Measurements from ENCODE around the gene NRM. TPM values are rescaled to one million over a fixed set of nuclear protein-coding genes. Genes with fewer than 3 reads are reported as not detected.

NRM gene
- total RNA-seq, 1 experiment from 2014 or later, result 31.2 TPM

DNA sequence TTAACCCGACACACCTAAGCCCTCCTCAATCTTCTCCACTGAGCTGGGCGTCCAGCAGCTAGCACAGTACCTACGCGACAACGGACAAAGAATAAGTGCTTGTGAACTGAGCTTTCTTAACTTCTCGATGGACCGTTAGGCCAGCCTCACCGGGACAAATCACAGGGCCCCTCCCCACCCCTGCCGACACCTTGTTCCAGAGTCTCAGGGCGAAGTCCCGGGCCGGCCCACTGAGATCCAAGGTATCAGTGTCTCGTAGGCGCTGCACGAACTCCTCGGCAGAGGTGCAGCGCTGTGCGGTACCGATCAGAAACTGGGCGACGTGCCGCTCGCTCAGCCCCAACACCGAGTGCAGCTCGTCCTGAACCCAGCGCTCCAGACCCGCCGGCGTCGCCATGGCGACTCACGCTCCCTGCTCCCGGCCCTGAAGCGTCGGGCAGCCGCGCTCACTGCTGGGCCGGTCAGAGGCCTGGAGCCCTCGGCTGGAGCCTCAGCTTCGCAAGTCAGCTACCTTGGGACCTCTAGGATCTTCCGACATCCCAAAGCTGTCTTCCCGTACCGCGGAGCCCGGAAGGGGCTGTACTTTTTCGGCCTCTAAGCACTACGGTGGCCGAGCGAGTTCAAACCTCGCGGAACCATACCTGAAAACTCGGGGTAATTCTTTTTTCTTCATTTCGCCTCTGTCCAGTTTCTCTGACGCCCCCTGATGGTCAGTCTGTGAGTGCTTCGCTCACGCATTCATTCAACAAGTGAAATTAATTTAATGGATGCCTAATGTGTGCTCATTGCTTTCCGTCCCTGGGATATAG is 18.1 kb downstream of the NRM start, which contains the start of gene DHX16 (continued):
- TF ChIP-seq, protein P1, sequence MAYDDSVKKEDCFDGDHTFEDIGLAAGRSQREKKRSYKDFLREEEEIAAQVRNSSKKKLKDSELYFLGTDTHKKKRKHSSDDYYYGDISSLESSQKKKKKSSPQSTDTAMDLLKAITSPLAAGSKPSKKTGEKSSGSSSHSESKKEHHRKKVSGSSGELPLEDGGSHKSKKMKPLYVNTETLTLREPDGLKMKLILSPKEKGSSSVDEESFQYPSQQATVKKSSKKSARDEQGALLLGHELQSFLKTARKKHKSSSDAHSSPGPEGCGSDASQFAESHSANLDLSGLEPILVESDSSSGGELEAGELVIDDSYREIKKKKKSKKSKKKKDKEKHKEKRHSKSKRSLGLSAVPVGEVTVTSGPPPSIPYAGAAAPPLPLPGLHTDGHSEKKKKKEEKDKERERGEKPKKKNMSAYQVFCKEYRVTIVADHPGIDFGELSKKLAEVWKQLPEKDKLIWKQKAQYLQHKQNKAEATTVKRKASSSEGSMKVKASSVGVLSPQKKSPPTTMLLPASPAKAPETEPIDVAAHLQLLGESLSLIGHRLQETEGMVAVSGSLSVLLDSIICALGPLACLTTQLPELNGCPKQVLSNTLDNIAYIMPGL (CRISPR knock-in tag; IDR thresholded peaks at IDR 0.05), result peak; percentile 91

DNA sequence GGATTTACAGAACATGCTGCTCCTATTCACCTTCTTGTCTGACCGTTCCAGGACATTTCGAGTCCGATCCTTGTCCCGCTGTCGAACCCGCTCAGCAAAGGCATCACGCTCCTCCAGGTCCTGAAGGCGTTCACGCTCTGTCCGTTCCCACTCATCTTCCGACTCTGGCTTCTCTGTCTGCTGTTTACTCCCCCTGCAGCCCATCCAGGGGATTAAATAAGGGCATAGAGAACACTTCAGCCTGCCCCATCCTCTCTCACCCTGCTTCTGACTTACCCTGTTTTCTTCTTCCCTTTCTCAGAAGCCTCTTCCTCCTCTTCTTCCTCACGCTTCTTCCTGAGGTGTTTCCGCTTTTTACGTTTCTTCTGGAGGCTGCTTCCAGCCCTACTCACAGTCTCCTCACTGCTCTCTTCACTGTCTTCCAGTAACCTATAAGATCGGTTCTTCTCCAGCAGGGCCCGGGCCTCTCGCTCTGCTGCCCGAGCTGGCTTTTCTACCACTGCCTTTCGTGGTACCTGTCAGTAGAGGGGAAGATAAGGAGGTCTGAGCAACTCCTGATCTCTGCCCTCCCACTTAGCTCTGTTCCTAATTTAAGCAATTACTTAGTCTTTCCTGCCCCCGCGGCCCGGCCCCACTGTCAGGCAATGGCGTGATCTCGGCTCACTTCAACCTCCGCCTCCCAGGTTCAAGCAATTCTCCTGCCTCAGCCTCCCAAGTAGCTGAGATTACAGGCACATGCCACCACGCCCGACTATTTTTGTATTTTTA is 19.8 kb downstream of the NRM start:
- no peak for DNase-seq (ENCODE audit: low spot score)

More for the DNA sequence above, 19.8 kb downstream of the NRM start:
- peak; percentile 51 for ATAC-seq
- peak overlapping the region; percentile 93 for H3K4me3 Mint-ChIP-seq
- H3K9me3 Mint-ChIP-seq, result no peaks in the 10 kb centered on the region
- no peaks in the 10 kb centered on the region for H3K27me3 Mint-ChIP-seq (ENCODE audit: low read depth)
- CTCF ChIA-PET, result interaction anchor here (1.7 kb wide), 1 partner anchor 71 kb away, joined by 3 read pairs; no protein-coding TSS in a partner anchor
- POLR2A ChIA-PET, result no interaction called here
- peak overlapping the region; percentile 41; the same call in 1 of the 2 replicates for H3K27ac Mint-ChIP-seq
- TF ChIP-seq, protein P2, sequence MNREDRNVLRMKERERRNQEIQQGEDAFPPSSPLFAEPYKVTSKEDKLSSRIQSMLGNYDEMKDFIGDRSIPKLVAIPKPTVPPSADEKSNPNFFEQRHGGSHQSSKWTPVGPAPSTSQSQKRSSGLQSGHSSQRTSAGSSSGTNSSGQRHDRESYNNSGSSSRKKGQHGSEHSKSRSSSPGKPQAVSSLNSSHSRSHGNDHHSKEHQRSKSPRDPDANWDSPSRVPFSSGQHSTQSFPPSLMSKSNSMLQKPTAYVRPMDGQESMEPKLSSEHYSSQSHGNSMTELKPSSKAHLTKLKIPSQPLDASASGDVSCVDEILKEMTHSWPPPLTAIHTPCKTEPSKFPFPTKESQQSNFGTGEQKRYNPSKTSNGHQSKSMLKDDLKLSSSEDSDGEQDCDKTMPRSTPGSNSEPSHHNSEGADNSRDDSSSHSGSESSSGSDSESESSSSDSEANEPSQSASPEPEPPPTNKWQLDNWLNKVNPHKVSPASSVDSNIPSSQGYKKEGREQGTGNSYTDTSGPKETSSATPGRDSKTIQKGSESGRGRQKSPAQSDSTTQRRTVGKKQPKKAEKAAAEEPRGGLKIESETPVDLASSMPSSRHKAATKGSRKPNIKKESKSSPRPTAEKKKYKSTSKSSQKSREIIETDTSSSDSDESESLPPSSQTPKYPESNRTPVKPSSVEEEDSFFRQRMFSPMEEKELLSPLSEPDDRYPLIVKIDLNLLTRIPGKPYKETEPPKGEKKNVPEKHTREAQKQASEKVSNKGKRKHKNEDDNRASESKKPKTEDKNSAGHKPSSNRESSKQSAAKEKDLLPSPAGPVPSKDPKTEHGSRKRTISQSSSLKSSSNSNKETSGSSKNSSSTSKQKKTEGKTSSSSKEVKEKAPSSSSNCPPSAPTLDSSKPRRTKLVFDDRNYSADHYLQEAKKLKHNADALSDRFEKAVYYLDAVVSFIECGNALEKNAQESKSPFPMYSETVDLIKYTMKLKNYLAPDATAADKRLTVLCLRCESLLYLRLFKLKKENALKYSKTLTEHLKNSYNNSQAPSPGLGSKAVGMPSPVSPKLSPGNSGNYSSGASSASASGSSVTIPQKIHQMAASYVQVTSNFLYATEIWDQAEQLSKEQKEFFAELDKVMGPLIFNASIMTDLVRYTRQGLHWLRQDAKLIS (CRISPR knock-in tag; IDR thresholded peaks at IDR 0.05; ENCODE audit: borderline replicate concordance), result no peak
- no peak for TF ChIP-seq NFATC4 (CRISPR knock-in tag; IDR thresholded peaks at IDR 0.05)
- no peak for TF ChIP-seq ZBTB21 (CRISPR knock-in tag; IDR thresholded peaks at IDR 0.05; ENCODE audit: borderline replicate concordance)
- TF ChIP-seq CREB1 (CRISPR knock-in tag; IDR thresholded peaks at IDR 0.05), result no peak
- no peak for TF ChIP-seq MXD4 (CRISPR knock-in tag; IDR thresholded peaks at IDR 0.05; ENCODE audit: borderline replicate concordance)
- TF ChIP-seq, protein P3, sequence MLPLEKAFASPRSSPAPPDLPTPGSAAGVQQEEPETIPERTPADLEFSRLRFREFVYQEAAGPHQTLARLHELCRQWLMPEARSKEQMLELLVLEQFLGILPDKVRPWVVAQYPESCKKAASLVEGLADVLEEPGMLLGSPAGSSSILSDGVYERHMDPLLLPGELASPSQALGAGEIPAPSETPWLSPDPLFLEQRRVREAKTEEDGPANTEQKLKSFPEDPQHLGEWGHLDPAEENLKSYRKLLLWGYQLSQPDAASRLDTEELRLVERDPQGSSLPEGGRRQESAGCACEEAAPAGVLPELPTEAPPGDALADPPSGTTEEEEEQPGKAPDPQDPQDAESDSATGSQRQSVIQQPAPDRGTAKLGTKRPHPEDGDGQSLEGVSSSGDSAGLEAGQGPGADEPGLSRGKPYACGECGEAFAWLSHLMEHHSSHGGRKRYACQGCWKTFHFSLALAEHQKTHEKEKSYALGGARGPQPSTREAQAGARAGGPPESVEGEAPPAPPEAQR (CRISPR knock-in tag; IDR thresholded peaks at IDR 0.05), result no peak
- no peak for TF ChIP-seq ETV6 (CRISPR knock-in tag; IDR thresholded peaks at IDR 0.05)
- TF ChIP-seq HMGA2 (CRISPR knock-in tag; IDR thresholded peaks at IDR 0.05), result no peak
- no peak for TF ChIP-seq FOXK1 (CRISPR knock-in tag; IDR thresholded peaks at IDR 0.05)
- TF ChIP-seq, protein P4, sequence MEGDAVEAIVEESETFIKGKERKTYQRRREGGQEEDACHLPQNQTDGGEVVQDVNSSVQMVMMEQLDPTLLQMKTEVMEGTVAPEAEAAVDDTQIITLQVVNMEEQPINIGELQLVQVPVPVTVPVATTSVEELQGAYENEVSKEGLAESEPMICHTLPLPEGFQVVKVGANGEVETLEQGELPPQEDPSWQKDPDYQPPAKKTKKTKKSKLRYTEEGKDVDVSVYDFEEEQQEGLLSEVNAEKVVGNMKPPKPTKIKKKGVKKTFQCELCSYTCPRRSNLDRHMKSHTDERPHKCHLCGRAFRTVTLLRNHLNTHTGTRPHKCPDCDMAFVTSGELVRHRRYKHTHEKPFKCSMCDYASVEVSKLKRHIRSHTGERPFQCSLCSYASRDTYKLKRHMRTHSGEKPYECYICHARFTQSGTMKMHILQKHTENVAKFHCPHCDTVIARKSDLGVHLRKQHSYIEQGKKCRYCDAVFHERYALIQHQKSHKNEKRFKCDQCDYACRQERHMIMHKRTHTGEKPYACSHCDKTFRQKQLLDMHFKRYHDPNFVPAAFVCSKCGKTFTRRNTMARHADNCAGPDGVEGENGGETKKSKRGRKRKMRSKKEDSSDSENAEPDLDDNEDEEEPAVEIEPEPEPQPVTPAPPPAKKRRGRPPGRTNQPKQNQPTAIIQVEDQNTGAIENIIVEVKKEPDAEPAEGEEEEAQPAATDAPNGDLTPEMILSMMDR (IDR thresholded peaks at IDR 0.05), result no peak
- TF ChIP-seq GABPB1 (CRISPR knock-in tag; IDR thresholded peaks at IDR 0.05), result no peak
- TF ChIP-seq, protein P5, sequence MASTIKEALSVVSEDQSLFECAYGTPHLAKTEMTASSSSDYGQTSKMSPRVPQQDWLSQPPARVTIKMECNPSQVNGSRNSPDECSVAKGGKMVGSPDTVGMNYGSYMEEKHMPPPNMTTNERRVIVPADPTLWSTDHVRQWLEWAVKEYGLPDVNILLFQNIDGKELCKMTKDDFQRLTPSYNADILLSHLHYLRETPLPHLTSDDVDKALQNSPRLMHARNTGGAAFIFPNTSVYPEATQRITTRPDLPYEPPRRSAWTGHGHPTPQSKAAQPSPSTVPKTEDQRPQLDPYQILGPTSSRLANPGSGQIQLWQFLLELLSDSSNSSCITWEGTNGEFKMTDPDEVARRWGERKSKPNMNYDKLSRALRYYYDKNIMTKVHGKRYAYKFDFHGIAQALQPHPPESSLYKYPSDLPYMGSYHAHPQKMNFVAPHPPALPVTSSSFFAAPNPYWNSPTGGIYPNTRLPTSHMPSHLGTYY (CRISPR knock-in tag; IDR thresholded peaks at IDR 0.05), result no peak
- TF ChIP-seq, protein P6, sequence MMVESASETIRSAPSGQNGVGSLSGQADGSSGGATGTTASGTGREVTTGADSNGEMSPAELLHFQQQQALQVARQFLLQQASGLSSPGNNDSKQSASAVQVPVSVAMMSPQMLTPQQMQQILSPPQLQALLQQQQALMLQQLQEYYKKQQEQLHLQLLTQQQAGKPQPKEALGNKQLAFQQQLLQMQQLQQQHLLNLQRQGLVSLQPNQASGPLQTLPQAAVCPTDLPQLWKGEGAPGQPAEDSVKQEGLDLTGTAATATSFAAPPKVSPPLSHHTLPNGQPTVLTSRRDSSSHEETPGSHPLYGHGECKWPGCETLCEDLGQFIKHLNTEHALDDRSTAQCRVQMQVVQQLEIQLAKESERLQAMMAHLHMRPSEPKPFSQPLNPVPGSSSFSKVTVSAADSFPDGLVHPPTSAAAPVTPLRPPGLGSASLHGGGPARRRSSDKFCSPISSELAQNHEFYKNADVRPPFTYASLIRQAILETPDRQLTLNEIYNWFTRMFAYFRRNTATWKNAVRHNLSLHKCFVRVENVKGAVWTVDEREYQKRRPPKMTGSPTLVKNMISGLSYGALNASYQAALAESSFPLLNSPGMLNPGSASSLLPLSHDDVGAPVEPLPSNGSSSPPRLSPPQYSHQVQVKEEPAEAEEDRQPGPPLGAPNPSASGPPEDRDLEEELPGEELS (CRISPR knock-in tag; IDR thresholded peaks at IDR 0.05), result no peak
- TF ChIP-seq SMAD3 (CRISPR knock-in tag; IDR thresholded peaks at IDR 0.05; ENCODE audit: borderline replicate concordance), result no peak
- no peak for TF ChIP-seq ZNF232 (CRISPR knock-in tag; IDR thresholded peaks at IDR 0.05)
- H3K4me1 Mint-ChIP-seq, result peaks cover 8% of the 10 kb centered on the region
- H3K36me3 Mint-ChIP-seq, result peaks cover 28% of the 10 kb centered on the region

Data from WTC11 (cell line).